ENCODE data around the gene ZNF384. TPM values are rescaled to one million over a fixed set of nuclear protein-coding genes. Genes with fewer than 3 reads are reported as not detected.

The ZNF384 gene
- total RNA-seq, 1 donor from 2014 or later, result 6.4 TPM

DNA sequence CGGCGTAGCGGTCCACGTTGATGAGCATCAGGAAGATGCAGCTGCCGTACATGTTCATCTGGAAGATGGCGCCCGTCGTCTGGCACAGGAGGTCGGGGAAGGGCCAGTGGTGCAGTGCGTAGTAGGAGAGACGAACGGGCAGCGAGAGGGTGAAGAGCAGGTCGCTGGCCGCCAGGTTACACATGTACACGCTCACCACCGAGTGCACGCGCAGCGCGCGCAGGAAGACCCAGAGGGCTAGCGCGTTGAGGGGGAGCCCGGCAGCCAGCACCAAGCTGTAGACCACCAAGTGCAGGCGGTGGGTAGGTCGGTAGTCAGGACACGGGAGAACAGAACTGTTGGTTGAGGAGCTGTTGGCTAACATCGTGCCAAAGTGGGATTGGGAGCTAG lies 68.3 kb downstream of the ZNF384 start:
- DNase-seq (ENCODE audit: low read depth in 2 of 2), result no peak

DNA sequence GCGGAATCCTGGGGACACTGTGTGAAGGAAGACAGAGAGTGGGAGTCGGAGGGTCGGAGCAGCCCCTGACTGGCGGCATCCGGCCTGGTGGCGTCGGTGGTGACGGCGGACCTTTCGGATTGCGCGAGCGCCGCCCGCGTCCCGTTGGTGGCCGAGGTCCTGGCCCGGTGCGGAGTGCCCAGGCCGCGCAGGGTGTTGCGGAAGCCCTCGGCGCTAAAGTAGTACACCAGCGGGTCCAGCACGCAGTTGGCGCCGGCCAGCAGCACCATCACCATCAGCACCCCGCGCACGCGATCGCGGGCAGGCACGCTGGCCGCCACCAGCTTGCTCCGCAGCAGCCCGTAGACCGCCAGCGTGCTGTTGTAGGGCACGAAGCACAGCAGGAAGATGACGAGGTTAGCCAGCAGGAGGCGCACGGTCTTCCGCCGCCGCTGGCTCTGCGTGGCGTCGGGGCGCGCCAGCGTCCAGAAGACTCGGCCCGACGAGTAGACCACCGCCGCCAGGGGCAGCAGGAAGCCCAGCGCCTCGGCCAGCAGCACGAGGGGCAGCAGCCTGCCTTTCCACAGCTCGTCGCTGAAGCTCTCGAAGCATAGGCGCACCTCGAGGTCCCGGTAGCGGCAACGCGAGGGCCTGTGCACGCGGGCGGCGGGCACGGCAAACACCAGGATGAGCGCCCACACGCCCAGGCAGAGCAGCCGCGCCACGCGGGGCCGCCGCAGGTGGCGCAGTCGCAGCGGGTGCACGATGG lies 68.9 kb downstream of the ZNF384 start:
- peak; percentile 39 to 78 for DNase-seq (ENCODE audit: low read depth in 2 of 2)

DNA sequence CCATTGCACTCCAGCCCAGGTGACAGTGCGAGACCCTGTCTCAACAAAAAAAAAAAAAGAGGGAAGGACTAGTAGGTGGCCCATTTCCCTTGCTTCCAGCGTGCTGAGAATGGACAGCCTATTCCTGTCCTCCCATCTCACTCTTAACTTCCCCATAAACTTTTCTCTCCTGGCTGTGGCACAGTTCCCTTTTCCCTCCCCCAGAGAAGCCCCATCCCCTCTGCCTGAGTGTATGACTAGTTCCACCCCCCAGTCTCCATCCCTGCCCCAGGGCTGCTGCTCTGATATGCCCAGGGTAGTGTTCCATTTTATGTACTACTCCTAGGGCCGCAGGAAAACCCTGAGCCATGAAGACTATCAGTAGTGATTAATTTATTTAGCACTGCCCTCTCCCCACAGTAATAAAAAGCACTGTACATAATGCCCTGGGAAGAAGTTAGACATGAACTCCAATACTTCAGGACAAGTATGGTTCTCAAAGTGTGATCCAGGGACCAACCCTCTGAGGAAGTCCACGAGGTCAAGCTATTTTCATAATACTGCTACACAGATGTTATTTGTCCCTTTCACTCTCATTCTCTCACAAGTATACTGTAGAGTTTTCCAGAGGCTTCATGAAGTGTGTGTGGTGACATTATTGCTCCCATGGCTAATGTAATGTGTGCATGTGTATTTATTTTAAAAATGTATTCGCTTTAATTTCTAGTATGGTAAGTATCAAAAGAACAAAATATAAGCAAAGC lies 70.5 kb downstream of the ZNF384 start:
- DNase-seq (ENCODE audit: low read depth in 2 of 2), result no peak

Other genes starting within 250 kb of the ZNF384 start
- gene CD27, start 244.4 kb downstream of the ZNF384 start, total RNA-seq, result not detected in 2 replicates
- 13.5 and 30.0 TPM in 2 replicates for gene TAPBPL, start 237.3 kb downstream of the ZNF384 start, total RNA-seq
- gene VAMP1, start 218.7 kb downstream of the ZNF384 start, total RNA-seq, result 1.5 and 3.3 TPM in 2 replicates
- 70.5 and 106 TPM in 2 replicates for gene MRPL51, start 196.1 kb downstream of the ZNF384 start, total RNA-seq
- gene NCAPD2, start 195.3 kb downstream of the ZNF384 start, total RNA-seq, result 22.3 and 52.6 TPM in 2 replicates
- gene GAPDH, start 154.9 kb downstream of the ZNF384 start, total RNA-seq, result 4,334 and 4,542 TPM in 2 replicates
- 8.3 and 15.4 TPM in 2 replicates for gene IFFO1, start 133.3 kb downstream of the ZNF384 start, total RNA-seq
- 10.4 and 13.4 TPM in 2 replicates for gene NOP2, start 121.1 kb downstream of the ZNF384 start, total RNA-seq
- 181 and 200 TPM in 2 replicates for gene CHD4, start 82.0 kb downstream of the ZNF384 start, total RNA-seq
- gene LPAR5, start 53.4 kb downstream of the ZNF384 start, total RNA-seq, result under 0.01 TPM in 1 of 2 replicates, not detected in the other
- 0.39 and 0.51 TPM in 2 replicates for gene ACRBP, start 41.9 kb downstream of the ZNF384 start, total RNA-seq
- 31.1 and 41.1 TPM in 2 replicates for gene ING4, start 26.3 kb downstream of the ZNF384 start, total RNA-seq
- not detected in 2 replicates for gene PIANP, start 11.4 kb upstream of the ZNF384 start, total RNA-seq
- 35.8 and 50.4 TPM in 2 replicates for gene COPS7A, start 34.7 kb upstream of the ZNF384 start, total RNA-seq
- gene MLF2, start 63.8 kb upstream of the ZNF384 start, total RNA-seq, result 76.4 and 115 TPM in 2 replicates
- 43.3 and 50.8 TPM in 2 replicates for gene PTMS, start 77.0 kb upstream of the ZNF384 start, total RNA-seq
- gene LAG3, start 83.1 kb upstream of the ZNF384 start, total RNA-seq, result under 0.01 and 0.13 TPM in 2 replicates
- gene CD4, start 100.2 kb upstream of the ZNF384 start, total RNA-seq, result not detected in 2 replicates
- 0.51 and 0.76 TPM in 2 replicates for gene GPR162, start 132.4 kb upstream of the ZNF384 start, total RNA-seq
- gene P3H3, start 139.0 kb upstream of the ZNF384 start, total RNA-seq, result 18.2 and 22.6 TPM in 2 replicates
- gene GNB3, start 151.6 kb upstream of the ZNF384 start, total RNA-seq, result 0.13 and 0.25 TPM in 2 replicates
- 5.7 and 11.8 TPM in 2 replicates for gene CDCA3, start 161.9 kb upstream of the ZNF384 start, total RNA-seq
- 82.5 and 83.7 TPM in 2 replicates for gene USP5, start 162.8 kb upstream of the ZNF384 start, total RNA-seq
- 778 and 977 TPM in 2 replicates for gene TPI1, start 178.2 kb upstream of the ZNF384 start, total RNA-seq
- 2.9 and 3.3 TPM in 2 replicates for gene SPSB2, start 183.9 kb upstream of the ZNF384 start, total RNA-seq
- 2.0 and 2.1 TPM in 2 replicates for gene LRRC23, start 215.4 kb upstream of the ZNF384 start, total RNA-seq
- 1.0 and 1.4 TPM in 2 replicates for gene ENO2, start 225.2 kb upstream of the ZNF384 start, total RNA-seq
- gene ATN1, start 238.6 kb upstream of the ZNF384 start, total RNA-seq, result 5.1 and 12.1 TPM in 2 replicates